Measurements from ENCODE around the gene TAF11L6. TPM values are rescaled to one million over a fixed set of nuclear protein-coding genes. Genes with fewer than 3 reads are reported as not detected.
"Not testable (repeated sequence)": the region's sequence is repeated elsewhere in the genome, so short reads cannot be mapped to it uniquely, and the experiment has no call there.

The TAF11L6 gene
- total RNA-seq, 1 experiment from 2014 or later, result not detected

GRCh38 chr5:17482790-17483189 is 45.7 kb upstream of the TAF11L6 start:
- intact Hi-C loops (cut with micrococcal nuclease), result no loop called here
- POLR2A ChIA-PET, result no interaction called here

GRCh38 chr5:17486464-17487173 is 41.9 kb upstream of the TAF11L6 start:
- H3K4me1 ChIP-seq (ENCODE audit: control insufficient read depth in 1 of 2, insufficient read depth in 2 of 2, low read length in 2 of 2); H3K79me2 ChIP-seq (ENCODE audit: insufficient read depth, low read length); ATAC-seq; H3K27ac ChIP-seq (ENCODE audit: low read depth, low read length); DNase-seq (ENCODE audit: low read depth, low spot score); H3K4me3 ChIP-seq (replicated peaks in 1 of 2; ENCODE audit: low read depth in 1 of 2, low read length in 2 of 2); H2AFZ ChIP-seq (ENCODE audit: low read depth, low read length, poor library complexity, severe bottlenecking); POLR2A ChIA-PET; H3K4me2 ChIP-seq (ENCODE audit: low read length); H3K36me3 ChIP-seq (ENCODE audit: control insufficient read depth in 1 of 2, insufficient read depth in 2 of 2, low read length in 2 of 2); H3K9me2 ChIP-seq (ENCODE audit: insufficient read depth); H3K9ac ChIP-seq (ENCODE audit: low read length); intact Hi-C loops (cut with micrococcal nuclease); RAD21 ChIA-PET (ENCODE audit: low non-redundant PET in 1 of 2, low total read pairs in 2 of 2, uncharacterized antibody in 2 of 2, unreplicated experiment in 2 of 2); H3K9me3 ChIP-seq (ENCODE audit: control insufficient read depth in 1 of 2, insufficient read depth in 1 of 2, low read depth in 1 of 2, low read length in 2 of 2); CTCF ChIA-PET; BruUV-seq (replicated peaks); H3K27me3 ChIP-seq (ENCODE audit: insufficient read depth, low read length); H4K20me1 ChIP-seq (ENCODE audit: insufficient read depth): not testable (repeated sequence)

More at GRCh38 chr5:17482790-17483189, 45.7 kb upstream of the TAF11L6 start:
- ChIA-PET CTCF (no interaction called here), RAD21 (ENCODE audit: low non-redundant PET in 1 of 2, low total read pairs in 2 of 2, uncharacterized antibody in 2 of 2, unreplicated experiment in 2 of 2) (no interaction called here)
- TF ChIP-seq SP1 (IDR thresholded peaks at IDR 0.05; ENCODE audit: low read depth) (no peak), ATF3 (IDR thresholded peaks at IDR 0.05) (no peak), POLR2AphosphoS5 (IDR thresholded peaks at IDR 0.05; ENCODE audit: low read depth, low read length) (no peak), YY1 (IDR thresholded peaks at IDR 0.05; ENCODE audit: extremely low read depth, insufficient replicate concordance, low read depth, low read length) (no peak), TCF7L2 (IDR thresholded peaks at IDR 0.05; ENCODE audit: borderline replicate concordance, extremely low read depth, insufficient read depth, insufficient read length) (no peak), REST (IDR thresholded peaks at IDR 0.05; ENCODE audit: low read depth) (no peak), POLR2A (IDR thresholded peaks at IDR 0.05; ENCODE audit: borderline replicate concordance, extremely low read depth, insufficient read depth, insufficient read length) (no peak), RAD21 (IDR thresholded peaks at IDR 0.05; ENCODE audit: low read depth) (no peak), ZFX (IDR thresholded peaks at IDR 0.05) (no peak), FOSL1 (IDR thresholded peaks at IDR 0.05; ENCODE audit: low read depth) (no peak), ELF1 (IDR thresholded peaks at IDR 0.05; ENCODE audit: borderline replicate concordance, low read depth) (no peak)
- ATAC-seq (no peak), DNase-seq (ENCODE audit: low read depth, low spot score) (no peak)
- Histone ChIP-seq H2AFZ (ENCODE audit: low read depth, low read length, poor library complexity, severe bottlenecking) (no peak overlapping the region), H3K36me3 (ENCODE audit: control insufficient read depth in 1 of 2, insufficient read depth in 2 of 2, low read length in 2 of 2) (no peaks in the 10 kb centered on the region), H3K9me2 (ENCODE audit: insufficient read depth) (no peaks in the 10 kb centered on the region), H3K4me2 (ENCODE audit: low read length) (no peak overlapping the region), H3K4me1 (ENCODE audit: control insufficient read depth in 1 of 2, insufficient read depth in 2 of 2, low read length in 2 of 2) (no peaks in the 10 kb centered on the region), H3K27ac (ENCODE audit: low read depth, low read length) (no peak overlapping the region), H3K27me3 (ENCODE audit: insufficient read depth, low read length) (no peaks in the 10 kb centered on the region), H3K4me3 (replicated peaks in 1 of 2; ENCODE audit: low read depth in 1 of 2, low read length in 2 of 2) (no peak overlapping the region), H3K79me2 (ENCODE audit: insufficient read depth, low read length) (no peaks in the 10 kb centered on the region), H4K20me1 (ENCODE audit: insufficient read depth) (no peaks in the 10 kb centered on the region), H3K9ac (ENCODE audit: low read length) (no peak overlapping the region), H3K9me3 (ENCODE audit: control insufficient read depth in 1 of 2, insufficient read depth in 1 of 2, low read depth in 1 of 2, low read length in 2 of 2) (no peaks in the 10 kb centered on the region; a peak in 1 of 4 replicates)
- no TSS peak for BruUV-seq (replicated peaks)

All from HCT116 (cell line).